NCI-H510A treated with DMSO at 0.1 percent for 48 hours (cell line): ENCODE data around the gene SMNDC1.

Source experiments
- DNase-seq: peaks from one replicate; lab custom pipeline; 2025; lab: John Stamatoyannopoulos, UW

SMNDC1 gene

GRCh38 chr10:110327262-110327914 lies 22.7 kb upstream of the SMNDC1 start:
- no peak for DNase-seq

- DNase-seq = no peak
These were observed 21.8 kb upstream of the SMNDC1 start for GRCh38 chr10:110326351-110327032.

GRCh38 chr10:110324805-110325280 lies 20.1 kb upstream of the SMNDC1 start:
- no peak for DNase-seq

- no peak for DNase-seq
These were observed 19.6 kb upstream of the SMNDC1 start for GRCh38 chr10:110324201-110324804.

GRCh38 chr10:110323503-110323902 lies 18.8 kb upstream of the SMNDC1 start:
- DNase-seq = no peak

GRCh38 chr10:110321869-110322620 lies 17.3 kb upstream of the SMNDC1 start:
- DNase-seq = no peak

GRCh38 chr10:110317866-110318850 lies 13.4 kb upstream of the SMNDC1 start:
- DNase-seq = no peak

- DNase-seq = no peak
These were observed 9.0 kb upstream of the SMNDC1 start for GRCh38 chr10:110313674-110314073.

- DNase-seq = no peak
These were observed 7.5 kb upstream of the SMNDC1 start for GRCh38 chr10:110312206-110312605.

GRCh38 chr10:110311357-110311949 lies 6.7 kb upstream of the SMNDC1 start:
- DNase-seq = peak; percentile 62

GRCh38 chr10:110310741-110311140 lies 6.0 kb upstream of the SMNDC1 start:
- no peak for DNase-seq

GRCh38 chr10:110307805-110308204 lies 3.1 kb upstream of the SMNDC1 start:
- DNase-seq = no peak

- DNase-seq = no peak
These were observed 1.7 kb upstream of the SMNDC1 start for GRCh38 chr10:110306452-110306768.

GRCh38 chr10:110305767-110306451 lies 1.2 kb upstream of the SMNDC1 start:
- peak; percentile 80 for DNase-seq

GRCh38 chr10:110304394-110304779 lies 333 bp downstream of the SMNDC1 start:
- DNase-seq = no peak

GRCh38 chr10:110303681-110304080 lies 1.0 kb downstream of the SMNDC1 start:
- DNase-seq = no peak

- DNase-seq = no peak
These were observed 4.2 kb downstream of the SMNDC1 start for GRCh38 chr10:110300486-110300986.

- DNase-seq = no peak
These were observed 7.8 kb downstream of the SMNDC1 start for GRCh38 chr10:110296966-110297365.

GRCh38 chr10:110286841-110287240 lies 17.9 kb downstream of the SMNDC1 start:
- no peak for DNase-seq

- no peak for DNase-seq
These were observed 19.2 kb downstream of the SMNDC1 start for GRCh38 chr10:110285501-110285900.
